Measurements from ENCODE around the gene PCAT7.
"Not testable (repeated sequence)": the region's sequence is repeated elsewhere in the genome, so short reads cannot be mapped to it uniquely, and the experiment has no call there.

PCAT7 gene

DNA sequence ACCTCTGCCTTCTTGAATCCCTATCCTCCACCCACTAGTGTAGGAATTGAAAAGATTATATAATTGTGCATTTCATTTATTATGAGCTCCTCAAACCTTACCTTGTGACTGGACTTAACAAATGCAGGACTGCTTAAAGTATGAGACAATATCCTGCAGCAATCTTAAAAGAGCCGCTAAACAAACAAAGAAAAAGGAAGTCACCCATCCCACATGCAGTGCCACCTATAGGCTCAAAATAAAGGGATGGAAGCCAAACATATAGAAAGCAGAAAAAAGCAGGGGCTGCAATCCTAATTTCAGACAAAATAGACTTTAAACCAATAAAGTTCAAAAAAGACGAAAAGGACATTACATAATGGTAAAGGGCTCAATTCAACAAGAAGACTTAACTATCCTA is 8.7 kb downstream of the PCAT7 start:
- no peak for DNase-seq (ENCODE audit: low read depth)

DNA sequence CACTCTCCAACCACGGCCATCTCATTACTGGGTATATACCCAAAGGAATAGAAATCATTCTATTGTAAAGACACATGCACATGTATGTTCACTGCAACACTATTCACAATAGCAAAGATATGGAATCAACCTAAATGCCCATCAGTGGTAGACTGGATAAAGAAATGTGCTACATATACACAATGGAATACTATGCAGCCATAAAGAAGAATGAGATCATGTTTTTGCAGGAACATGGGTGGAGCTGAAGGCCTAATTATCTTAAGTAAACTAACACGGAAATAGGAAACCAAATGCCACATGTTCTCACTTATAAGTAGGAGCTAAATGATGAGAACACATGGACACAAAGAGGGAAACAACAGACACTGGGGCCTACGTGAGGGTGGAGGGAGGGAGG is 9.4 kb downstream of the PCAT7 start:
- not testable (repeated sequence) for DNase-seq (ENCODE audit: low read depth)

DNA sequence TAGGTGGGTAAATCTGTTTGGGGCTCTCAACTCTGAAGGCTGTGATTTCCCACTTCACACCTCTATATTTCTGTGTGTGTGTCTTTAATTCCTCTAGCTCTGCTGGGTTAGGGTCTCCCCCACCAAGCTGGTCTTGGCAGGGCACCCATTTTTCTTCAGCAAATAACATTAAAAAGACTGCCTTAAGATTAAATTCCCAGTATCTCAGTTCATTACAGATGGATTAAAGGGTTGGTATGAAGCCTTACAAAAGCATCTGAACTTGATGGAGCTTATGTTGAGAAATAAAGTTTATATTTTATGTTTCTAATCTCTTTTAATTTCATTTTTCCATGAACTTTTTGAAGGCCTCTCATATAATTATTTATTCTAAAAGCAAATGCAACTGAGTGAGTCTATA is 11.7 kb downstream of the PCAT7 start:
- DNase-seq (ENCODE audit: low read depth): no peak

DNA sequence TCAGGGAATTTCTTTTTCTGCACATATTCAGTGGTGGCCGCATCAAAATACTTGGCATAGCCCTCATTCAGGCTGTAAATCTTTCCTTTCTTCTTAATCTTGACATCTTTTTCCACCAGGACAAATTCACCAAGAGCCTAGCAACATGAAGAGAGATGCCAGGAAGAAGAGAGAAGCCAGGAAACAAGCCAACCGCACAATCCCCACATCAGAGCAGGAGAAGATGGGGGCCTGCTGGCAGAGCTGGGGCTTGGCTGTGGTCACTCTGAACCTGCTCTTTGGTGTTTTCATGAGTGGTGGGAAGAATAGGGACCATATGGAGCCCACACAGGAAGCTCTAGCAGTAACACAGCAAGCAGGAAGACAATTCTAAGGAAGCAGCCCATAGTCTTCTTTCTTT is 12.4 kb downstream of the PCAT7 start:
- DNase-seq (ENCODE audit: low read depth): no peak

DNA sequence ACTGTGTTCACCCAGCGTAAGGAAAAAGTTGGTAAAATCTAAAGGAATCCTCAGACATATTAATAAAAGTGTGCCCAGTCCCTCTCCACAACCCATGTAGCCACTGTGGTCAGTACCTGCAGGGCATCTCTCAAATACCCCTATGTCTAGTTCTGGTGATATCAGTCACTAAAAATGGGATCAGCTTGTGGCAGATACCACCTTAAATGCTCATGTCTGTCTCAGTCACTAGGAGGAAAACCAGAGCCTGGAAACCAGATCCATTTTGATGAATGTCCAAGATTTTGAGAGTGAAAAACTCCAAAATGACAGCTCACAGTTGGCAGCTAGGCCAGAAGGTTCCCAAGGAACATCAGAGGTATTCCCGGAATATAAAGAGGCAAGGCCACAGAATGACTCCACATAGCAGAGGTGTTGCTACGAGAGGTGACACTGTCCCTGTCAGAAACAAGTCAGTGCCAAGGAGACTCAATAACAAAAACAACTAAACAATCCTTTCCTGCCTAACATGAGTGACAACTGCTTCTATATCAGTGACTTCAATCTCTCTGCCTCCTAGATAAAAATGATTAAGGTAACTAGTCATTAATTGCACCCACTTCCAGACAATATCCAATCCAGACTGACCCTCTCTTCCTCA is 13.5 kb downstream of the PCAT7 start:
- DNase-seq (ENCODE audit: low read depth): no peak

DNA sequence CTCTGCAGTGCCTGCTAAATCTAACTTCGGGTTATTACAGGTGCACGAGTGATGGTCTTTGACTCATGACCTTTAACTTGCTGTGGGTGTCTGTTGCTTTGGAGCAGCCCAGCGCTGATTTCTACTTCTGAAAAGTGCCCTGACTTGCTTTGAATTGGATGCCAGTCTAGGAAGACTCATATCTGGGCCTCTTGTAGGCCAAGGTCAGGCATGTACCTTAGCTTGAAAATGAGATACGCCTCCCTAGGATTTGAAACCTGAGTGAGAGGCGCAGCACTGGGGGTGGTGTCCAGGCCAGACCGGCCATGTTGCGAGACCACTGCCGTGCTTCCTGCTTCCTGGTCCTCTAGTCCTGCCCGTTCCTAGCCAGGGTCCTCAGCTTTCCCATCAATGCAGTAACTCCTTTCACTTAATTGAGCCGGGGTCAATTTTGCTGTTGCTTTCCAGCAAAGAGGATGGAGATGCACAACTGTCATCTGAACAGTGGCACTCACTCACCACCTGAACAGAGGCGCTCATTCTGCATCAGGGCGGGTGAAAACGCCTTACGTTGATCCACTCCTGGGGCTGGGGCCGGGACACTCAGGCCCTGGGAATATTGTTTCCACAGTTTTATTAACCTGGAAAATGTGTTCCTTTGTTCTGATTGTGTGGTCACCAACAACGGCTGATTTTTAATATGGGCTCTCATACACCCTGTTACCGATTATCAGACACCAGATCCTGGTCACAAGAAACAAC is 14.3 kb downstream of the PCAT7 start:
- no peak for DNase-seq (ENCODE audit: low read depth)

DNA sequence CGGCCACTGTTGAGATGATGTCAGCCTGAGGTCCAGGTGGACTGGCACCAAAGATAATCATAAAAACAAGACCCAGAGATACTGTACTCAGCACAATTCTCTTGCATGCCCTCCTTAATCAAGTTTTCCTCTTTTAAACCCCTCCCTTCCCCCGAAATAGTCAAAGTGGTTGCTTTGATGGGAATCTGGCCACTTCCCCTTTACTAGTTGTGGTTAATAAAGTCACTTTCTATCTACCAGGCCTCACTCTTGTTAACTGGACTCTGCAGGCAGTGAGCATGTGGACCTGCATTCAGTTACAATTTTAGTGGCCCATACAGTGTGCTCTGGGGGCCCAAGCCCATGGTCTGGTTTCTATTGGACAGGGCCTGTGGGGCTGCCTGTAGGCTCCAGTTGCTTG is 21.2 kb downstream of the PCAT7 start:
- no peak for DNase-seq (ENCODE audit: low read depth)

DNA sequence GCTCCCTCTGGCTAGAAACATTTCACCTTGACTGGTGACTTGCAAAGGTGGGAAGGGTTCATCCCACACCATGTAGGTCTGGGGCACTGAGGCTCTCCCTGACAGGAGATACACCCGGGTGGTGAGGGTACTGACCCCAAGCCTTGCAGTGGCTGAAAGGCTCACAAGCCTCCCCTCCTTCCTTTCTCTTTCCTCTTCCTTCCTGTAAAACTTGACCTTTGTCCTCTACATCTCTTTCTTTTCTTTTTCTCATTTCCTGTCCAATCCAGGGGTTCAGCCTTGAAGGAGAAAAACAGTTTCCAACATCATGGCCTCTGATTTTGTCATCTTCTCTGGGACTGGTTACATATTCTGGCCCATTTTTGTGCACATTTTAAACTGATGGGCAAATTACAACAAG is 22.2 kb downstream of the PCAT7 start:
- DNase-seq (ENCODE audit: low read depth): no peak

DNA sequence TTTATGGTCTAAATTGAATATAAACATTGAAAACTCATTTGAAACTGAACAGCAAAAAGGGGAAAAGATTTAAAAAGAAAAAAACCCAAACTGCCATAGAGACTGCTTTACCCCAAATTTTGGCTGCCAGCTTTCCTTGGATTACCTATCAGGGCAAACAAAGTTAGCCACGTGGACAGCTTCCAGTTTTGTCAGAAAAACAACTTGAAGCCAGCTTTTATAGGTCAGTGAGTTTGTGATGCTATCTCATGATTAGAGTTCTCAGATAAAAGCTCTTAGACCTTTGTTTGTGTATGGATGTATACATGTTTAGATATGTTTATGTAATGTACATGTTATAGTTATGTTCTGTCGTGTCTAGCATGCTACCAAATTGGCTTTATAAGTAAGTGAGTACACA is 22.7 kb downstream of the PCAT7 start:
- no peak for DNase-seq (ENCODE audit: low read depth)

DNA sequence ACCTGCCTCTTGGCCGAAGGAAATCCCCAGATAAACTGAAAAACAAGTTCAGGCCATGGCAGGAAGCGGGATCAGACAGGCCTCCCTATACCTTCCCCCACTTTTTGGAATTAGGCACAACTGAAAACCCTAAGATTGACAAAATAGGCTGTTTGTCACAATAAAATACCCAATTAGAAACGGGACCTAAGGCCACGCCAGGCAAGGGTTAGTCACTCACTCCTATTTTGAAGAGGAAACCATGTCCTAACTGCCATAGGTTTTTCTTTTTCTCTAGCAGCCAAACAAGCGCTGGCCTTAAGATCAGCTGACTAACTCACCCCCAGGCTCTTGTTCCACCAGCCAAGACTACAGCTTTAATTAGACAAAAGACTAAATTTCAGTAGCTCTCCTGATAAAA is 26.8 kb downstream of the PCAT7 start:
- no peak for DNase-seq (ENCODE audit: low read depth)

DNA sequence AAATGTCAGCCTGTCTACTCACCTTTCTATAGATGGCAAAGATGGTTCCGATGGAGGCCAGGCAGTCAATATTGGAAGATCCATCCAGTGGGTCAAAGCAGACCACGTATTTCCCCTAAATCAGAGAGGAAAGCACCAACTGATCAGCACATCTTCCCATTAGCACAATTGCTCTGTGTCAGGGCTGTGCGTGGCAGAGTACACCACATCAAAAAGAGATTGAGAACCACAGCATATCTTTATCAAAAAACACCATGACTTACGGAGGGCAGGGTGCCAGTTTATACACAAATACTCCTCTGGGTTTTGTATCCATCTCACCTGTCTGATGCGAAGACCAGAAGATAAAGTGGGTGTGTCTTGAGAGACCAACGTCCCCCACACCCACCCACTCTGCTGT is 29.7 kb downstream of the PCAT7 start:
- no peak for DNase-seq (ENCODE audit: low read depth)

DNA sequence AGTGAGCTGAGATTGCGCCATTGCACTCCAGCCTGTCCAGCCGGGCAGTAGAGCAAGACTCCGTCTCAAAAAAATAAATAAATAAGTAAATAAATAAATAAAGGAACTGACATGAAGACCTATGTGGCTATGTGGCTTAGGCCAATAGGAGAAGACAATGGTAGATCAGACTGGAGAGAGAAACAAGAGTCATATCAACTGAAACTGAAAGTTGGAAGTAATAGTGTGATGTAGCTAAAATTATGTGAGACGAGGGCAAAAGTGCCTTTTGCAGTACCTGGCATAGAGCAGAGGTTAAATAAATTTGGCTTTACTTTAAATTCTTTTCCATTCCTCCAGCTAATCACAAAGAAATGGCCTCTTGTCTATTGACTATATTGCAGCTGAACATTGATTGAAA is 31.4 kb downstream of the PCAT7 start:
- DNase-seq (ENCODE audit: low read depth): no peak

DNA sequence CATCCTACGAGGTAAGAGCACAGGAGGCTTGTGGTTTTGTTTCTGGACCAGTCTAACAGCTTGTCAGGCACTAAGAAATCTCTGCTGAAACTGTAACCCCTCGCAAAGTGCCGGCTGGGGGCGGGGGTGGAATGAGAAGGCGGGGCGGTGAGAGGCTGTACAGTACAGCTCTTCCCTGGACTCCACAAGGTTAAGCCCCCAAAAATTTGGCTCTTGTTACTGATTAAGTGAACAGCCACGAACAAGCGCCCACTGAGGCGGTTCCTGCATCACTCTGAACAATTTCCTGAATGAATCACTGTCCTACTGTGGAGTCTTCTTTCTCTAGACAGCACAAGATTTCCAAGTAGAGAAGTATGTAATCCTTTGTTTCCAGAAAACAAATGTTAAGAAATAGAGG is 31.9 kb downstream of the PCAT7 start:
- no peak for DNase-seq (ENCODE audit: low read depth)

DNA sequence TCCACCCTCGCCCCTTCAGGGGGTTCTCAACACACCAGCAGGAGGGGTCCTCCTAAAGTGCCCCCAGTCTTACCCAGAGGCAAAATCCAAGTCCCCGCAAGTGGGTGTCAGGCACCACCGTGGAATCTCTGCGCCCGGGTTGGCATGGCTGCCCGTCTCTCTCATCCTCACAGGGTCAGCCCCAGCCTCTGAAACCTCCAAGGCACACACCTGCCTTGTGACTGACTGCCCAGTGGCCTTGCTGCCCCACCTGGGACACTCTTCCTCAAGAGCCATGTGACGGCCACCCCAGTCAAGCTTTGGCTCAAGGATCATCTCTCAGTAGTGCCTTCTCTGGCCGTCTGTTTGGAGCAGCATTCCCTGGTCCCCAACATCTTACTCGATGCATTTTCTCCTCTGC is 33.8 kb downstream of the PCAT7 start:
- no peak for DNase-seq (ENCODE audit: low read depth)

DNA sequence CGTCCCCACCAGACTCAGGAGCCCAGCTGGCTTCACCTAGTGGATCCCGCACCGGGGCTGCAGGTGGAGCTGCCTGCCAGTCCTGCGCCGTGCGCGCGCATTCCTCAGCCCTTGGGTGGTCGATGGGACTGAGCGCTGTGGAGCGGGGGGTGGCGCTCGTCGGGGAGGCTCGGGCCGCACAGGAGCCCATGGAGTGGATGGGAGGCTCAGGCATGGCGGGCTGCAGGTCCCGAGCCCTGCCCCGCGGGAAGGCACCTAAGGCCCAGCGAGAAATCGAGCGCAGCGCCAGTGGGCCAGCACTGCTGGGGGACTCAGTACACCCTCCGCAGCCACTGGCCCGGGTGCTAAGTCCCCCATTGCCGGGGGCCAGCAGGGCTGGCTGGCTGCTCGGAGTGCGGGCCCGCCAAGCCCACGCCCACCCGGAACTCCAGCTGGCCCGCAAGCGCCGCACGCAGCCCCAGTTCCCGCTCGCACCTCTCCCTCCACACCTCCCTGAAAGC is 36.2 kb downstream of the PCAT7 start:
- DNase-seq (ENCODE audit: low read depth): not testable (repeated sequence)

DNA sequence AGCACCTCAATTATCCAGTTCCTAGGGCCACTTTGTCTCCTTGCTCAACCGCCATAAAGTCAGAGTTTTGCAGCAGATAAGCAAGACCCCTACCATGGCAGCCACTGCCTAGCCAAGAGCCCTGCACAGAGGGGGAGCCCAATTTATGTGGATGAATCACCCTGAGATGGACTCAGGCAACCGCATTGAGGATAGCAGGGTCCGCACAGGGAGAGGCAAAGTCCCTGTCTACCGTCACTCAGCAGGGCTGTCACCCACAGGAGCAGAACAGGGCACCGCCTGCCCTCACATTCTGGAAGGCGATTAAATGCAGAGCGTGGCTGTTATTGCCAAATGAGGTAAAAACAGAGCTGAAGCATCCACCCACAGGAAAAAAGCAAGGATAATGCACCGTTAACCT is 37.0 kb downstream of the PCAT7 start:
- no peak for DNase-seq (ENCODE audit: low read depth)

DNA sequence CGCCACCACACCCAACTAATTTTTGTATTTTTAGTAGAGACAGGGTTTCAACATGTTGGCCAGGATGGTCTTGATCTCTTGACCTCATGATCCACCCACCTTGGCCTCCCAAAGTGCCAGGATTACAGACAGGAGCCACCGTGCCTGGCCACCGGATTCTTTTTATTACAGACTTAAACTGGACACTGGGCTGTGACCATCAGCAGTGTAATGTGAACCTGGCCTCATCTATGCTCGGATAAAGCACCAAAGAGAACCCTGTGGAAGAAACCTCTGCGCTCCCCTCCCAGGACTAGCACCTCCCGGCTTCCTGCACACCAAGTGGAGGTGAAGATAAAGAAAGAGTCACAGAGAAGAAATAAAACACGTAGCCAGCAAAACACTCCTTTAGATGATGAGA is 37.8 kb downstream of the PCAT7 start:
- DNase-seq (ENCODE audit: low read depth): not testable (repeated sequence)

DNA sequence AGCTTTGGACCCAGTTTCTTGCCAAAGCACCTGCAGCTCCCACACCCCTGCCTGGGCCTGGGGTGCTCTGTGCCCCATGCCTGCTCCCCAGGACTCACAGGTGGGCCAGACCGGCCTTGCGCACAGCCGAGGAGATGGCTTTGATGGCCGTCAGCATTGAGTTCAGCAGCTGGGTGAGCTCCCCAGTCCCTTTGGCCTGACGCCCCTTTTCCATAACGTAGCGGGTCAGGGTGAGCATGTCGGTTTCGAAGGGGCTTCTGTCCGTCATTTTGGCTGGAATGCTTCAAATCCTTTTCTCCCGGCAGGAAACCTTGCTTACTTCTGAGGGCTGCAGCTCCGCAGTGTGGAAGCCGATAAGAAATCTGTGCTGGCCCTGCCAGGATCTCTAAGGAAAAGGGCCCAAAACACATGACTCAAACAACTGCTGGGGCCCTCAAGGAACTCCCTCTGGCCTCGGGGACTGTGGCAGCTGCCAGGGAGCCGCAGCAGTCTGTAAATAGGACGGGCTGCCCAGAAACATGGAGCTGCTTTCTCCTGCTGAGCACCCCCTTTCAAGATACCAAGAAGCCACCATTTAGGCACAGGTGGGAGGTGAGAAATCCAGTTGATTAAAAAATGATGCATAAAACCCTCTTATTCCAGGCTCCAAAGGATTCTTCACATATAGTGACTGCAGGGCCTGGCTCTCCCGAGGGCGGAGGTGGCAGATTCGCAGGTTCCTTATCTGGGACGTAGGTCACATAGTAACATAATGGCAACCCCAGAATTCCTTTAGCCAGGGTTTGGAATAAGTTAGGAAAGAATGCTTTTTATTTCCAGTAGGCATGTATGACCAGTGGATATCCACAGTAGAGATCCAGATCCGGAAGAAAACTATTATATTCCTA is 38.8 kb downstream of the PCAT7 start, which contains the start of gene FBP2:
FBP2 (minus strand) TSS at position 366 of the 887 bp plus-strand sequence; CDS start at position 268, 98 bp downstream.
- DNase-seq (ENCODE audit: low read depth): no peak

DNA sequence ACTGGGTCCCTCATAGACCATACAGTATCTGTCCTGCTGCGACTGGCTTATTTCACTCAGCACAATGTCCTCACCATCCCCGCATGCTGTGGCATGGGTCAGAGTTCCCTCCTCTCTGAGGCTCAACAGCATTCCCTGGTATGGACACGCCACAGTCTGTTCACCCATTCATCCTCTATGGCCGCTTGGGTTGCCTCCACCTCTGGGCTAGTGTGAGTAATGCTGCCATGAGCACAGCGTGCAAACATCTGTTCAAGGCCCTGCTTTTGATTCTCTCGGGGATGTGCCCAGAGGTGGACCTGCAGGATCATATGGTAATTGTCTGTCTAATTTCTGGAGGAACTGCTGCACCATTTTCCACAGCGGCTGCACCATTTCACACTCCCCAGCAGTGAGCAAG is 44.2 kb downstream of the PCAT7 start:
- no peak for DNase-seq (ENCODE audit: low read depth)

DNA sequence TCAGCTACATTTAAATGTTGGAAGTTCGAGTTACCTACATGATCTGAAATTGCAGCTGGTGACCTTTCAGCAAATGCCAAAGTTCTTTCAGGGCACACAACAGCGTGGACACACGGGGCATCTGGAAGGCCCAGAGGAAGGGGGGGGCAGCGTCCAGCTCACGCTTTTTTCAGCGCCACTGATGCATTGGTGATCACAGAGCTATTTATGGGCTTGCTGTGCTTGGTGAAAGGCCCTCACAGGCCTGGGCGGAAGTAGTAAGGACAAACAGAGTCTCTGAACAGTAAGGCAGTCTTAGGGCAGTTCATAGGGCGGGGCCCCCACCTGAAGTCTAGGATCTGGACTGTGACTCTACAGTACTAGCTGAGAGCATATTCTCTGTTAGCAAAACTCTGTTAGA is 45.4 kb downstream of the PCAT7 start:
- no peak for DNase-seq (ENCODE audit: low read depth)

DNA sequence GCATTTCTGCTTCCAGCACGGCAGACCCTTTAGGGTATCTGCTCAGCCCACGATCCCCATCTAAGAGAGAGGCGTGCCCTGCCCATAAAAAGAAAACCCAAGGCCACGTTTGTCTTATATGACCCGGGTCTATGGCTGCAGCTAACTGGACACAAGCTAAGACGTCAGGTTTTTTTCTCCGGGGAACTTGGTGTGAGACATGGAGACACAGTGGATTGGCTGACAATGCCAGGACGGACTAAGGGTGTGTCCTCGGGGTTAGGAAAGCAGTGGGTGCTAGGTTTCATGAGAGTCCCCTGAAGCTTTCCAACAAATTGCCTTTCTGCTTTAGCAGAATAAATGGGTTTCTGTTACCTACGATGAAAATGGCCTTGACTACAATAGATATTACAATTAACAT is 45.8 kb downstream of the PCAT7 start:
- DNase-seq (ENCODE audit: low read depth): no peak

DNA sequence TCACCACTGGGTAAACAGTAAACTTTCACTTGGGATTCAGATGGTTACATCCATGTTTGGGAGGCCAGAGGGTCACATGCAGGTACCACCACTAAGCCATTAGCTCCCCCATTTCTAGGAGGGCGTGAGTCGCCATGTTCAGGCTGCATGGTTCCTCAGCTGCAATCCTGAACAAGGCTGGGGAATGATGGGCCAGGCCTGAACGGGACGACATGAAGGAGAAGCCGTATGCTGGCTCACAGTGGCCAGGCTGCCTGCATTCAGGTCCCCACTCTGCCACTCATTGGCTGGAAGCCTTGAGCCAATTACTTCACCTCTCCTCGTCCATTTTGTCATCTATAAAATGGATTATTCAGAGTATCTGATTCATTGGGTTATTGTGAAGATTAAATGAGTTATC is 47.8 kb downstream of the PCAT7 start:
- no peak for DNase-seq (ENCODE audit: low read depth)
